ENCODE results near the gene APOL3.
"Not testable (repeated sequence)": the region's sequence is repeated elsewhere in the genome, so short reads cannot be mapped to it uniquely, and the experiment has no call there.

Gene APOL3

DNA sequence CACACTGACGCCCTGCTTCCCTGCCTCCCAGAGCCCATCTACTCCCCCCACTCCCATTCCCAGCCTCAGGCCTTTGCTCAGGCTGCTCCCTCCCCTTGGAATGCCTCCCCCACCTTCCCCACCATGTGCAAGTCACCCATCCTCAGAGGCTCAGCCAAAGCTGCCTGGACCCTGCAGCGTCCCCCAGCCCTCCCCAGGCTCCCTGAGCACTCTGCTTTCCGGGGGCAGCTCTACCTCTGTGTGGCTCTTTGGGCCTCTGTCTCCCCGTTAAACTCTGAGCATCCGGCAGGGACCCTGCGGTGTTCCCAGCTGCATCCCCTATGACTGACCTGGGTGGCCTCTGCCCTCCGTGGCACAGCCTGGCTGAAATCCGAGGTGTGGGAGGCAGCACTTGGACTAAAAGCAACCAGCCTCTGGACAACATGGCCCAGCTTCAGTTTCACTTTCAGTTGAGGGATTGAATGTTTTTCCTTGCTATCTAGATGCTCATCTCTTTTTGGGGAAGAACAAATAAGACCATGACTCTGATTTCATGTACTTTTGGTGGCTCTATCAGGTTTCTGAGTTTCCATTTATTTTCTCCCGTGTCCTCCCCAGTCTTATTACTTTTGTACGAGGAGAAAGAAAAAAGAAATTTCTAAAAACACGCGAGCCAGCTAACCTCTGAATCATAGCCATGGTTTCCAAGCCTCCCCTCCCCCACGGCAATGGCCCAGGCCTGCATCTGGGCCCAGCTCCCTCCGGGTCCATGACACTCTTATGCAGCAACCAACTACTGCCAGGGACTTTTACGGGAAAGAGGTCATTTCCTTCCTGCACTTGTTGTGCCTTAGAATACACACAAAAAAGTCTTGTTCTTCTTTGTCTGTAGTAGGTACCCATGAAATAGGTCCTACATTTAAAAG is 3.8 kb downstream of the APOL3 start:
- no peak for DNase-seq

DNA sequence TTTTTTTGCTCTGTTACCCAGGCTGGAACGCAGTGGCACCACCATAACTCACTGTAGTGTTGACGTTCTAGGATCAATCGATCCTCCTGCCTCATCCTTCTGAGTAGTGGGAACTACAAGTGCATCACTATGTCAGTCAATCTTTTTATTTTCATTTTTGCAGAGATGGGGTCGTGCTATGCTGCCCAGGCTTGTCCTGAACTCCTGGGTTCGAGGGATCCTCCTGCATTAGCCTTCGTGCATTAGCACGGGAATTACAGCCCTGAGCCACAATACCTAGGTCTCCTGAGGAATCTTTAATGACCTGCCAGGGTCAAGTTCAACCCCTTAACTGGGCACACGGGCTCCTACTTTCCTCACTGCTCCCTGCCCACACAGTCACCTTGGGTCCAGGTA is 4.4 kb downstream of the APOL3 start:
- no peak for DNase-seq

DNA sequence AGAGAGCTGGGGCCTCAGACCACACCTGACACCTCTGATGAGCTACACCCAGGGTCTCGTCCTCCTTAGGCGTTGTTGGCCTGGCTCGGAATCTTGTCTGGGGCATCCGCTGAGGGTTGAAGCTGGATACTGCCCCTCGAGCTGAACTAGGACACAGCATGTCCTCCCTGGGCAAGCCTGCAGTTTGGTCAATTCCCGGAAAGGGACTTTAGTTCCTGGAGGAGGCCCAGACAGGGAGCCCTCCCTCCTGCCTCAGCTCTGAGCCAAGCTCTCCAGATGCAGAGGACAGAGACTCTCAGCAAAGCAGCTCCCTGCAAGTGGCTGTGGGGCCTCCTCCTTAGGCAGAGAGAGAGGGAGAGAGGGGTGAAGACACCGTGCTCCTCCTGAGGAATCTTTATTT is 4.9 kb downstream of the APOL3 start:
- DNase-seq: no peak

DNA sequence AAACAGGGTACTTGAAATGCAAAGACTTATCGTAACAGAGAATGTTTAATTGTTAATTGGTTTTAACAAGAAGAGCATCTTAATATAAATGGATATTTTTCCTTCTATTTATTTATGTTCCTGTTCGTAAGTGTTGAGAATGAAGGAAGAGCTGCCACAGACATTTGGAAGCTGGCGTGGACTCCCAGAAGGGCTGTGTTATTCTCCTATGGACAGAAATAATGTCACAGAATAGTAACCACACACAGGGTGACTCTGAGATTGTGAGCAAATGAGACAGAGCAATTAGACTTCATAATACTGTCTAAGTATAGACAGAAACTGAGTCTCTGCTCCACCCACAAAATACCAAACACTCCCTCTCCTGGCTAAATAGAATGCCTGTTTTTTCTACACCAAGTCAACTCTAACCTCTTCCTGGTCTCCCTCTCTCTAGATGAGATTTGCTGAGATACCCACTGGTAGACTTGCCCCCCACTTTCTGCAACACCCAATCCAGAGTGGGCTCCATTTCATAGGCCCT is 6.1 kb downstream of the APOL3 start:
- no peak for DNase-seq

DNA sequence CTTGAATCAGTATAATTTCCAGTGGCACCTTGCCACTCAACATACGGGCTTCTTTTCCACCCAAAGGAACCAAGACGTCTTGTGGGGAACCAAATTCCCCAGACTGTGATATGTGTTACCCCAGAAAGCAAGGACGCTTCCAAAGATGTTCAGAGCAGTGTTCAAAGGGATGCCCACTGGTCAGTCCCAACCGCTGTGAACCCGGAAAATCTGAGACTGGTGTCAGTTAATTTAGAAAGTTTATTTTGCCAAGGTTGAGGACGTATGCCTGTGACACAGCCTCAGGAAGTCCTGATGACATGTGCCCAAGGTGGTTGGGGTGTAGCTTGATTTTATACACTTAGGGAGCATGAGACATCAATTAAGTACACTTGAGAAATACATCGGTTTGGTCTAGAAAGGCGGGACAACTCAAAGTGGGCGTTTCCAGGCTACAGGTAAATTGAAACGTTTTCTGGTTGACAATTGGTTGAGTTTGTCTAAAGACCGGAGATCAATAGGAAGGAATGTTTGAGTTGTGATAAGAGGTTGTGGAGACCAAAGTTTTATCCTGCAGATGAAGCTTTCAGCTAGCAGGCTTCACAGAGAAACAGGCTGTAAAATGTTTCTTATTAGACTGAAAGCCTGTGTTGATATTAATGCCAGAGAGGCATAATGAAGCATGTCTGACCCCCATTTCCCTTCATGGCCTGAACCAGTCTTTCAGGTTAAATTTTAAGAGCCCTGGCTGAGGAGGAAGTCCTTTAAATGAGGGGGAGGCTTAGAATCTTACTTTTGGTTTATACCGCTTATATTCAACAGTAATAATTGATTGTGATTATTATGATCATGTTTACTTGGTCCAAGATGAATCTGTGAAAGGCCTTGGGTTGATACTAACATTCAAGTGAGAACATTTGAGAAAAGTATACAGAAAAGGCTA is 6.8 kb downstream of the APOL3 start:
- DNase-seq: no peak

DNA sequence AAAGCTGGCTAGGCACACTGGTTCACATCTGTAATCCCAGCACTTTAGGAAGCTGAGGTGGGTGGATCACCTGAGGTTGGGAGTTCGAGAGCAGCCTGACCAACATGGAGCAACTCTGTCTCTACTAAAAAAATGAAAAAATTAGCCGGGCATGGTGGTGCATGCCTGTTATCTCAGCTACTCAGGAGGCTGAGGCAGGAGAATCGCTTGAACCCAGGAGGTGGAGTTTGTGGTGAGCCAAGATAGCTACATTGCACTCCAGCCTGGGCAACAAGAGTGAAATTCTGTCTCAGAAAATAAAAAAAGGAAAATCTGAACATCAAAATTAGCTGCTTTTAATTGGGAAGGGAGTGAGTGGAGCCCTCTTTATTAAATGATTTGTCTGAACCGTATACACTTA is 7.7 kb downstream of the APOL3 start:
- not testable (repeated sequence) for DNase-seq

DNA sequence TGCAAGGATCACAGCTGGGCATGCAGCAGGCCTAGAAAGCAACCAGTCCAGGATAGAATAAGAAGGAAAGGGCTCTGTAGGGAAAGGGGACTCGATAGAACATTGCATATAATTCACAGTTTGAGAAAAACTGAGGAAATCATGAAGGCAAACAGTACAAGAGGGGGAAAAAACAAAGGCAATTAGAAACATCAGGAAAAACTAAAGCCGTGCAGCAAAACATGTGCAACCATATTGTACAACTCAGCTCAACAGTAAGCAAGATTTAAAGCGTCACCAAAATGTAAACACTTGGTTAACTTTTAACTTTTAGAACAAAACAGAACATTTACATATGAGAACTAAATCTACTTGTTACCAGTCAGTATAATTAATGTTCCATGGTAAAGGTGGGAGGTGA is 8.5 kb downstream of the APOL3 start:
- no peak for DNase-seq

DNA sequence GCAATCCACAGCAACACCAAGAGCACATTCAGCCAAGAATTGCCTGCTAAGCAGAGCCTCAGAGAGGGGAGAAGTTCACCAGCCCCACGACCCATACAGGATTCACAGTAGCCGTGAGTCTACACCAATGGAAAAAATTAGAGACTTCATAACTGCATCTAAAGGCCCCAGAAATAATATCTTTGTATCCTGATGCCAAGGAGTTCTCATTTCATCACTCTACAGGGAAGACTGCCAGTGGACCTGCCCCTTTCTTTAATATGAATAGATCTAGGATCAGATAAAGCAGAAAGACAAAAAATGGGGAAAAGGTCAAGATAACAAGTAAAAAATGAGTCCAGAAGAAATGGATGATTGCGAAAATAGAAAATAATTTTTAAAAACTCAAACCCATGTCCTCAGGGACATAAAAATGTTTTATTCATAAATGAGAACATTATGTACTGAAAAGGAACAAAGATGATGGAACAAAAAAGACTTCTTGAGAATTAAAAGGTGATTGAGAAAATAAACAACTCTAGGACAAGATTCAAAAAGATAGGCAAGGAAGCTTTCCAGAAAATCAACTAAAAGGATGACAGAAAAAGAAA is 9.5 kb downstream of the APOL3 start:
- DNase-seq: no peak

DNA sequence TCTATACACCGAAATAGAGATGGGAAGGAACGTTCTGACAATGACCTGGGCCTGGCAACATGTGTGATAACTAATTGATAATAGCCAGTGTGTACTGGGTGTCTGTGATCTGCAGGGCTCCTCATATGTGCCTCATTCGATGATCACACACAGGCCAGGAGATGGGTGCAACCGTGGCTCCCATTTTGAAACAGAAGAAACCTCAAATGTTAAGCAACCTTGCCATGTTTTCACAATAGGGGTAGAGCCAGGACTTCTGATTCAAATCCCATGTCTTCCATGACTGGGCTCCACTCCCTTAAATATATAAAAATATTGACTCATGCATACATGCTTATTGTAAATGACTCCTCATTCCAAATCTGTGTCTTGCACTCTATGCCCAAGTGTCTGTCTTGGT is 11.1 kb downstream of the APOL3 start:
- DNase-seq: no peak

DNA sequence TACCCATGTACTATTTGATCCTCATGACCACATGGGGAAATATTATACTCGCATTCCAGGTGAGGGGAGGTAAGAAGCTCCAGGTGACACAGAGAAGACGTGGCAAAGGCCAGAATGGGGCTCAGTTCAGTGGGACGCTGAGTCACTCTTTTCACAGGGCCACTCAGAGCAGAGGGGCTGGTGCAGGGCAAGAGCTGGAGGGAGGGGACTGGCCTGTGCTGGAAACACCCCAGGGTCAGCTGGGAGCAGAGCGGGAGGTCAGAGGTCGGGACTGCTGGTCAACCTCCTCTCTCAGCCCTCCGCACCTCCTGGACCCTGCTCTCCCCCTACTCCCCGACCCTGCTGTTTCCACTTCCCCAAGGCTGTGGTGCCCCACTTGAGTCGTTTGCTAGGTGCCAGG is 12.1 kb downstream of the APOL3 start:
- DNase-seq: no peak

DNA sequence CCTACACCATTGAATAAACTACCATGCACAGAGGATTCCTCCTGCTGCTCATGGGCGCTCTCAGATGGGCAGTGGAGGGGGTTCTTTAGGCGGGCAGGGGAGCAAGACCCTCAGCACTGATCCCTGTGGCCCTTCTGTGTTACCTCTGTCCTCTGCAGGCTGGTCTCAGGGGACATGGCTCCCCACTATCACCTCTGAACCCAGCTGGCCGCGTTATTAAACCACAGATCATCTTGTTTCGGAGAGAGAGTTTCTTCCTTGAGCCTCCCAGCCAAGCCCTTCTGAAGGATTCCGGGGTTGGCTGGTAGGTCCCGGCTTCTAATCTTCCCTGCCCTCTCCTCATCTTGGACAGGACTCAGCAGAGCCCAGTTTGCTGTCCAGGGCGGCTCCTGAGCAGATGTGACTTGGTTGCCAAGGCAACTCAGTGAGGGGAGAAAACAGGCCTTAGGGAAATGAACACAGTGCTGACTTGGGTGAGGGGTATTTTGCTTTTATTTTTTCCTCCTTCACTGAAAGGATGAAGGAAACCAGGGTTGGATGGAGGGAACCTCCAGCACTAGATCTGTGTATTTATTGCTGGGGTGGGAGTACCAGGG is 13.3 kb downstream of the APOL3 start:
- no peak for DNase-seq

DNA sequence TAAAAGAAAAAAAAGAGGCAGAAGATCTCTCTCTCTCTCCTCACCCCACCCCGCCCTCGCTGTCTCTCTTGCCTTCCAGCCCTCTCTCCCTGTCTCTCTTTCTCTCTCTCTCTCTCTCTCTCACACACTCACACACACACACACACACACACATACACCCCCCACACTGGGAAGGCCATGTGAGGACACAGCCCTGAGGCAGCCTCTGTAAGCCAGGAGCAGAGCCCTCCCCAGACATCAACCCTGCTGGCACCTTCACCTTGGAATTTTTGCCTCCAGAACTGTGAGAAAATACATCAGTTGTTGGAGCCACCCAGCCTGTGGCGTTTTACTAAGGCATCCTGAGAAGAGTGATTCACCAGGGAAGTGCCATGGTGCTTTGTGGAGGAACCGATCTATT is 14.7 kb downstream of the APOL3 start:
- no peak for DNase-seq

DNA sequence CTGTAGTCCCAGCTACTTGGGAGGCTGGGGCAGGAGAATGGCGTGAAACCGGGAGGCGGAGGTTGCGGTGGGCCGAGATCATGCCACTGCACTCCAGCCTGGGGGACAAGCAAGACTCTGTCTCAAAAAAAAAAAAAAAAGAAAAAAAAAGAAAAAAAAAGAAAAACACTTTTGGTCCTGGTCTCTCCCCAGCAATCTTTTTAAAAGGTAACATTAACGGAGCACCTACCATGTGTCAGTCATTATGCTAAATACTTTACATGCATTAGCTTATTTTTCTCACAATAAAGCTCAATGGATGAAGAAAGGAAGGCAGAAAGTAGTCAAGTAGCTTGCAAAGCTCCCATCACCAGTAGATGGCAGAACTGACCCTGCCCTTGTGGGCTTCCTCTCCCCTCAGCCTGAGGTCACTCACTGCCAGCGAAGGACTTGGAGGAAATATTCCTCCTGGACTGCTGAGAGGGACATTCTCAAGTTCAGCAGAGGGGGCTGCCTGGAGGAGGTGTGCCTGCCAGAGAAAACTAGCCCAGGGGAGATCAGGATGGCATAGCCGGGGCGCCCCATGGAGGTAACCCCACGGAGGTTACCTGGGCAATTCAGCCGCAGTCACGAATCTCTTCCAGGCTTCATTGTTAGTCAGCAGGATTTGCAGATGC is 15.5 kb downstream of the APOL3 start:
- peak; percentile 41 to 54 for DNase-seq

DNA sequence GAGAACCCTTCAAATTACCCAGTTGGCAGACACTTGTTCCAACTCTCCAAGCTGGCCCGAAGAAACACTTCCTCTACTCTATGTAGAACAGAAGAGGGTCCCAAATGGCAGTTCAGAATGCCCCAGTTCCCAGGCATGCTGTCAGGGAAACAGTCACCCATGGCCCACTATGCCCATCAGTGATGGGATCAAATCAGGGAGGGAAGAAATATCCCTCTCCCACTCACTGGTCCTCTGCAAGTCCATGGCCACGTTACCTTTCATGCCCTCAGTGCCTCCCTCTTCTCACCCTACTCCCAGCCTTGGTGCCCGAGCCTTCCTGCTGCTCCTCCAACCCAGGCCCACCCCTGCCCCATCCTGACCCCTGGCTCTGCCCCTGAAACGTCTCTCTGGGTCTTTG is 16.6 kb downstream of the APOL3 start:
- DNase-seq: no peak

DNA sequence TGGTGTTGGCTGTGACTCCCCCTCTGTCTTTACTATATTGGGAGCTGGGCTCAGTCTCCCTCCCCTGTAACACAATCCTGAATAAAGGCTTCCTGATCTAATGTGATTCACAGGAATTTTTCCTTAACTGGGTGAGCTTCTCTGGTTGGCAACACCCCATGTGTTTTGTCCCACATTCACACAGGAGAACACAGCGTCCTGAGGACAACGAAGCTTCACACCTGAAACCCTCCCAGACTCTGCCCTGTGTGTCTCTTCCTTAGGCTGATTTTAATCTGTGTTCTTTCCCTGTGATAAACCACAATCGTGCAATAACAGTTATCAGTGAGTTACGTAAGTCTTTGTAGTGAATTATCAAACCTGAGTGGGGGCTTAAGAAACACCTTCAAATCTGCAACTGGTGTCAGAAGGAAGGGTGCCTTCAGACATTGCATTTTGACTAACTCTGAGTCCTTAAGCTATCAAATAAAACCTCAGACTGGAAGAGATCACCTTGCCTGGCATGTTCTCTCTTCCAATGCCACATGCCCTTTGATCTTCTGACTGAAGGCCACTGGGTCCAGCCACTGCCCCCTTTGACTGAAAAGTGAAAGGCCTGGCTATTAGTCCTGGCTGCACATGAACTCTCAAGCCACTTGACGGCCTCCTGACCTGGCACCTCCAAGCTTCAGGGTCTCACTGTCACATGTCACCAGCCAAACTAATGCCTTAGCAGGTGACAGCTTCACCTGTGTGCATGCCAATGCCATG is 17.3 kb downstream of the APOL3 start:
- no peak for DNase-seq

DNA sequence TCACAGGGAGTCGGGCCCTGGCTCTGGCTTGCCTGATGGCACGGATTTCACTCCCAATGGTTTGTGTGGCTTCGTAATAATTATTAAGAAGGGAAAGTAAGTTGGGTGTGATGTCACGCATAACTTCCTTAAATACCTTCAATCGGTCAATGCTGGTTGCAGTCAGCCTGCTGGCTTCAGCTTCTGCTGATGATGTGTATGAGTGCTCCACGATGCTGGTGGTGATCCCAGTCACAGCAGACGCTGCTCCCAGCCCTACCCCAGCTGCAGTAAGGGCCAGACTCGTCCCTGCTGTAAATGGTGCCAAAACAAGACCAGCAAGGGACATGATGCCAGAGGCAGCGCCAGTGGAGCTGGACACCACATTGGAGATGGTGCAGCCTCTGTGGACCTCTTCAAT is 19.1 kb downstream of the APOL3 start:
- DNase-seq: no peak

DNA sequence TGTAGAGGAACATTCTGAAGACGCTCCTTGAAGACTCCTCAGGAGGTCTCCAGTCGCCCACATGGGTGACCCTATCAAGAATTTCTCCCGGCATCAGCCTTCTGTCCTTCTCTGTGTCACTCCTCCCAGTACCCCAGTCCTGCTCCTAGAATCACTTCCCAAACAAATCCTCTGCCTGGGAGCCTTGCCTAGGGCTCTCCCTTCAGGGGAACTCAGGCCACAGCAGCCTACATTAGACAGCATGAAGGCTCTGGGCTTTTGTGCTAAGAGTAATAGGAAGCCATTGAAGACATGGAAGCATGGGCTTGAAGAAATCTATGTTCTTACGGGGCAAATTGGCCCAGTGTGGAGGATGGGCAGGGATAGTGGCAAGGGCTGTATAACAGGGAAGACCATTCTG is 21.8 kb downstream of the APOL3 start:
- not testable (repeated sequence) for DNase-seq

DNA sequence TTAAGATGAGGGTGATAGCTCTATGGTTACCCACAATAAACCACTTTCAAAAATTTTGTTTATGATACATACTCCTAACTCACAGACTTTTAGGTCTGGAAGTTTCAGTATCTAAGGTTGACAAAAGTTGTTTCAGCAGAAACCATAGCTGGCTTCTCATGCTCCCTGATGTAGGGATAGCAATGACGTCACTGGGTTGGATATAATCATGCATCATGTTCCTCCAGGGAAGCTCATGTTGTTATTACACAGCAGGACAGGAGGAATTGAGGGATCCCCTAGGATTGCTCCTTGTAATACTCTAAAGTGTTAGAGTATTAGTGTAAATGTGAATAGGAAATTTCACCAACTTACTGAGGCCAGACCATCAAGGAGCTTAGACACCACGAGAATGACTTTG is 23.6 kb downstream of the APOL3 start:
- DNase-seq: no peak

DNA sequence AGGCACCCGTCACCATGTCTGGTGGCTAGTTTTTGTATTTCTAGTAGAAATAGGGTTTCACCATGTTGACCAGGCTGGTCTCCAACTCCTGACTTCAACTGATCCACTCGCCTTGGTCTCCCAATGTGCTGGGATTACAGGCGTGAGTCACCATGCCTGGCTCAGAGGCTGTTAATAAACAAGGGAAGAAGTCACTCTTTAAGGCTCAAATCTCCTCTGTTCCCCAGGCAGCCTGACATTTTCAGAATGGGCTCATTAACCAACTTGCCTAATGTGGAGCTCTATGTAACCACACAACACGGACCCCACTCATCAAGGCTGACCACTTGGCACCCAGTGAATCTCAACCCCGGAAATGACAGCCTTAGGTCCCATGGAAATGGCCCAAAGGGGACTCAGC is 24.1 kb downstream of the APOL3 start:
- DNase-seq: no peak

DNA sequence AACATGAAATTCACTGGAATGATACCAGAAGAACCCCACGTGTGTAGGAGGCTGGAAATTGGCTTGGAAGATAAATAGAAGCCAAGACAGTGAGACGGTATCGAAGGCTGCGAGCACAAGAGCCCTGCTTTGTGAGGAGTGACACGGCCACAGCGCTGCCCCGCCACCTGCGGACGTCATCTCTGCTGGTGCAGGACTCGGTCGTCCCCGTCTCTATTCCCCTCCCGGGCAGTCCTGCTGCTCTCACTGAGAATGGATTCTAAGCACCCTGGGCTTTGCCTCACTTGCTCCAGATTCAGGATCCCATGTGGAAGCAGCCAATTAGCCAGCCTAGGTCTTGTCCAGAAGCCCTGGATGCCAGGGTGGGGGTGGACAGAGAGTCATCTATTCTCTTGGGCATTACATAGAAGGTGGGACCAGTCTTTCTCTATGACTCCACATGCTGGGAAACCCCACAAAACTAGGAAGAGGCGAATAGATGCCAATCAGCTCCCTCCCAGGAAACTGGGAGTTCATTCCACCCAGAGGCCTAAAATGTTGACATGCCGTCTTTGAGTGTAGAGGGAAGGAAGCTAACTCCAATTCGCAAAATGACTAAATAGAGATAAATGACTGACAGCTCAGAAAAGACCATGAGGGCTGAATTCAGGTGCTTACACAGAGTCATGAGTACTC is 25.1 kb downstream of the APOL3 start:
- no peak for DNase-seq

DNA sequence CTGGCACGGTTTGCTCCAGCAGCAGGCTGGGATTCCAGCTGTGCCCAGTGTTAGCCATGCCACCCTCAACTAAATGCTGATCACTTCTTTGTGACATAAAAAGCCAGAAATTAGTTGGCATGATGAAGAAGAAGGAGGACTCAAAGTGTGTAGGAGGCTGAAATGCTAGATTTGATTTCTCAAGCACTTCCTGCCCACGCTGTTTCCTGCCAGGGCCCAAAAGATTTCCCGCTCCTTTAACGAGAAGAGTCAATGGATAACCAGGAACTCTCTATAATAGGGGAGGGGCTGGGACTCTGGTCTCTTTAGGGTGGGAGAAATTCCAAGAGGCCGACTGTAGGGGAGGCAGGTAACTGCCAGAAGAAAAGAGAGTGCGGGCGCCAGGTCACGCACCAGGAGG is 26.4 kb downstream of the APOL3 start:
- DNase-seq: no peak

Measured in SHP77 (cell line).